NOMO-1 treated with dmso at 0.1 percent for 144 hours (cell line): ENCODE data around the gene HOXD4.

Source experiments
- DNase-seq: peaks from one replicate; lab custom pipeline; 2025; ENCODE audit not compliant: unreplicated experiment; lab: John Stamatoyannopoulos, UW

Gene HOXD4

DNA sequence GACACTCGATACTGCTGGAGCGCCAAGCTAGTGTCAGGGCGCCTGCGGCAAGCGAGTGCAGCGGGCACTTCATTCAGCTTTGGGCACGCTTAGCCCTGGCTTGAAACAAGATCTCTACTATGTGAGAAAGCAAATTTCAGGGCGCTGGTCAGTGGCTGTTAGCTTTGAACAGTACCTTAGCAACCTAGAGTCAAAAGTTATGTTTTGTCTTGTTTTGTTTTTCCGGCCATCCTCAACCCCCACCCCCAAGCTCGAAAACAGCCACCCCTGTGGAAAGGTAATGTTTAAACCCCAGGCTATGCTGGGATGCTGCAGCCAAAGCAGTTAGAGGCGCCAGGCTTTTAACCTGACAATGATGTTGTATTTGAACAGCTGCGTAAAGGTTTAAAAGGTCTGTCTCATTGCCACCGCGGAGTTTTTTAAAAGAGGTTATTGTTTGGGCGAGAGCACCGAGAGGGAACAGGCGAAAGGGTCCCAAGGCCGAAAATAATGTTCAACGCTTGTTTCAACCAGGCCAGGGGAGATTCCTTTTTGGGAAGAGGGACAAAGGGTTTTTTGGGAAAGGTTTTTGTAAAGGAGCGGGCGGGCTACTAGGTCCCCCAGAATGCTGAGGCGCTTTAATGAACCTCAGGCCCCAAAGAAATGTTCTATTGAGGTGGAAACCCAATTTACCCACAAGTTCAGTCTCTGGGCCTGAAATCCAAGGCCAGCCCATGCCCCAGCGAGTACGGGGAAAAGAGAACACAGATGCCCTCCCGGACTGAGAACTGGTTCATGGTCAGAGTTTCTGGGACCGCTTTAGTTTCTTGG, 37.0 kb upstream of the HOXD4 start:
- DNase-seq: no peak

DNA sequence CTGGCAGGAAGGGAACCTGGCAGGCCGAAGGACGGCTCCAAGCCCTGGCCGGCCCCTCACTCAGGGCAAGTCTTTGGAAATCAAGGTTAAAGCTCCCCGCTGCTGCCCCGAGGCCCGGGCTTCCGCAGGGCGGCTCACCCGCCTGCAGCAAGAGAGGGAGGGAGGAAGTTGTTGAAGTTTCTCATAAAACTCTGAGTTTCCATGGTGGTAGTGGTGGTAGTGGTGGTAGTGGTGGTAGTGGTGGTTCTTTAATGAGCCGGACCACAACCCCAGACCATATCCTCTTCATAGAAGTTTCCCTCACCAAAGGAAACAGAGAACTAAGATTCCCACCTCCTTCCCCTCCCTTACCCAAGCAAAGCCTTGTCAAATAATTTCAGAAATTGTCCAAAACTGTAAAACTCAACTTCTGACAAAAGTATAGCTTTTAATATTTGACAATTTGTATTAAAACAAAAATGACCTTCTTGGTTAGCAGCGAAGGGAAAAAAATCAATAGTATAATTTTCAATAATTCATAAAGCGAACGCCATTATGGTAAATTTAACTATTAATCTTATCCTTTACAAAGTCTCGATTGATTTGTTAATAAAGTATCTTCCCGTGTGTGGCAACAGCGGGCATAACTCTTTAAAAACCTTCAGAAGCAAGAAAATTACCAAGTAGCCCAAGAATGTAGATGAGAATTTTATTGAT, 36.3 kb upstream of the HOXD4 start:
- DNase-seq: no peak

DNA sequence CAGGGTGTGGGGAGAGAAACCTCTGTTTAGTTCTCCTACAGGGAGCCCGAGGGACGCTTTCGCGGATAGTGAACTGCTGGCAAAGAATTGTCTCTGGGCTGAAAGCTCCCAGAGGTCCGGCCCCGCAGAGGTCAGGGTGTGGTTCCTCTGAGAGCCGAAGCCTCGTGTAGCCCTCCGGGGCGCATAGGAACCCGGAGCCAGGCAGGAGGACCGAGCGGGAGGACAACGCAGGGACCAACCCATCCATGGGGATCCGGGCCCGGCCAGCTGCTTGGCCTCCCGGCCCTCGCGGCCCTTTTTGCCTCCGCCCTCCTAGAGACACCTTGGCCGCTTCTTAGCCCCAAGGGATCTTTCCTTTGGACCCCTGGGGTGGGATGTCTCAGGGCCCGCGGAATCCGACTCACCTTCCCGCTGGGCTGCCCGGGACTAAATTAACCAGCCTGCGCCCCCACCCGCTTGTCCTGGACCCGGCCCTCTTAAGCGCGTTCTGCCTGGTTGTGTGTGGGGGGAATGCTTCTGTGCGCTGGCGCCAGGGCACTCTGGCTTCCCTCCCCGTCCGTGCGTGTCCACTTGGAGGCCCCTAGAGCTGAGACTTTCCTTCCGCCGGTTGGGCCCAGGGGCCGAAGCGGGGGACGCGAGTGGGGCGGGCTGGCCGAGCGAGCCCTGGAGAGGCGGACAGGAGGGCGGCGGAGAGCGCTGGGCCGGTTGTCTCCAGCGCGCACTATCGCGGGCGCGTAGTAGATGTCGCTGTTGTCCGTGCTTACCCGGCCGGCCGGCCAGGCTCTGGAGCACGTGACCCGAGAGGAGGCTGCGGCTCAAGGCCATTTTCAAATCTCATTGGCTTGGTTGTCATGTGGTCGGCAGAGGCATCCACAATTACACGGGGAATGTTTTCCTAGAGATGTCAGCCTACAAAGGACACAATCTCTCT, 35.2 kb upstream of the HOXD4 start, which contains the start of gene HOXD10:
HOXD10 (plus strand) TSS at position 896 of the 931 bp plus-strand sequence. CDS start 56 bp downstream, outside the sequence.
- no peak for DNase-seq

DNA sequence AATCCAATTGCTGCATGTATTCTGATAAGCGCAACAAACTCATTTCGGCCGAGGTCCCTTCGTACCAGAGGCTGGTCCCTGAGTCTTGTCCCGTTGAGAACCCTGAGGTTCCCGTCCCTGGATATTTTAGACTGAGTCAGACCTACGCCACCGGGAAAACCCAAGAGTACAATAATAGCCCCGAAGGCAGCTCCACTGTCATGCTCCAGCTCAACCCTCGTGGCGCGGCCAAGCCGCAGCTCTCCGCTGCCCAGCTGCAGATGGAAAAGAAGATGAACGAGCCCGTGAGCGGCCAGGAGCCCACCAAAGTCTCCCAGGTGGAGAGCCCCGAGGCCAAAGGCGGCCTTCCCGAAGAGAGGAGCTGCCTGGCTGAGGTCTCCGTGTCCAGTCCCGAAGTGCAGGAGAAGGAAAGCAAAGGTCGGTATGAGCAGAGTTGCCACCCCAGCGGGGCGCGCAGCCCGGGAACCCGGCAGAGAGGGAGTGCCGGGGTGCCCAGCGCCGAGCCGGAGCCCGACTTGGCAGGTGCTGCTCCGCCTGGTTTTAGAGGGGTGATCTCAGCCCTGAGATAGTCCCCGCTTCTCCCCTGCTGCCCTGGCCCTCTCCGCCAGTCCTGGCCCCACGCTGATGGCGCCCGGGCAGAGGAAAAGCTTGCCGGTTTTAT, 34.1 kb upstream of the HOXD4 start:
- DNase-seq: no peak

DNA sequence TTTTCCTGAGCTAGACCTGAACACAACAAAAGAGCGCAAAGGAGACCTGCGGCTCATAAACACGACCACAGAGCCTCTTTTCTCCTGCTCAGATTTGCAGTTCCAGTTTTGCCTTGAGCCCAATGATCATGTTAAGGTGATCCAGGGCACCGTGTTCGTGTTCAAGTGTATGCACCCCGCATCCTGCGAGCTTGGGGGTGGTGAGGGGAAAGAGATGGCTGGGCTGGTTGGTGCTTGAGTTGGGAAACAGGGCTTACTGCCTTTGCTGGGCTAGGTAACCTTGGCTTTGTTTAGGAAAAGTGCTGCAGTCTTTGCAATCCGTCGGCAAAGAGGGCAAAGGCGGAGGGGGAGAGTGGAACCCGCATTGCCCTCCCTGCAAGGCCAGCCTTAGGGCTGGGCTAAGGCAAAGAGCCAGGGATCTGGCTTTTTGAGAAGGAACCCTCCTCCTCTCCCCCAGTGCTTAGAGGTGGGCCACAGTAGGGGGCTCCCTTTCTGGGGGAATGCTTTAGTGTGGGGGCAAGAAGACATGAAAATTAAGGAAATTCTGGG, 33.5 kb upstream of the HOXD4 start:
- DNase-seq: no peak

DNA sequence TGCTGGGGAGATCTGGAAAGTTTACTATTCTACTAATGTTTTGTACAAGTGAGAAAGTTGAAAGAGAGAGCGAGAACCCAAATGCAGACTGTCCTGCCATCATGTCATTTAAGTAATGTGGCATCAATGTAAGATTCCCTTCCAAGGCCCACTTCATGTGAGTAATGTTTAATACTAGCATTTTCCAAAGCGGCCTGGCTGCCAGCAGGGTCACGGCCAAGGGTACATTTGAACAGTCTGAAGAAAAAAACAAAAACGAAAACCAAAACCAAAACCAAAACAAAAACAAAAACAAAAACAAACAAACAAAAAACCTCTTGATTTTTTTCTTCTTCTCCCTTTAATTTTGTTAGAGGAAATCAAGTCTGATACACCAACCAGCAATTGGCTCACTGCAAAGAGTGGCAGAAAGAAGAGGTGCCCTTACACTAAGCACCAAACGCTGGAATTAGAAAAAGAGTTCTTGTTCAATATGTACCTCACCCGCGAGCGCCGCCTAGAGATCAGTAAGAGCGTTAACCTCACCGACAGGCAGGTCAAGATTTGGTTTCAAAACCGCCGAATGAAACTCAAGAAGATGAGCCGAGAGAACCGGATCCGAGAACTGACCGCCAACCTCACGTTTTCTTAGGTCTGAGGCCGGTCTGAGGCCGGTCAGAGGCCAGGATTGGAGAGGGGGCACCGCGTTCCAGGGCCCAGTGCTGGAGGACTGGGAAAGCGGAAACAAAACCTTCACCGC, 32.6 kb upstream of the HOXD4 start:
- peak; percentile 22 for DNase-seq

DNA sequence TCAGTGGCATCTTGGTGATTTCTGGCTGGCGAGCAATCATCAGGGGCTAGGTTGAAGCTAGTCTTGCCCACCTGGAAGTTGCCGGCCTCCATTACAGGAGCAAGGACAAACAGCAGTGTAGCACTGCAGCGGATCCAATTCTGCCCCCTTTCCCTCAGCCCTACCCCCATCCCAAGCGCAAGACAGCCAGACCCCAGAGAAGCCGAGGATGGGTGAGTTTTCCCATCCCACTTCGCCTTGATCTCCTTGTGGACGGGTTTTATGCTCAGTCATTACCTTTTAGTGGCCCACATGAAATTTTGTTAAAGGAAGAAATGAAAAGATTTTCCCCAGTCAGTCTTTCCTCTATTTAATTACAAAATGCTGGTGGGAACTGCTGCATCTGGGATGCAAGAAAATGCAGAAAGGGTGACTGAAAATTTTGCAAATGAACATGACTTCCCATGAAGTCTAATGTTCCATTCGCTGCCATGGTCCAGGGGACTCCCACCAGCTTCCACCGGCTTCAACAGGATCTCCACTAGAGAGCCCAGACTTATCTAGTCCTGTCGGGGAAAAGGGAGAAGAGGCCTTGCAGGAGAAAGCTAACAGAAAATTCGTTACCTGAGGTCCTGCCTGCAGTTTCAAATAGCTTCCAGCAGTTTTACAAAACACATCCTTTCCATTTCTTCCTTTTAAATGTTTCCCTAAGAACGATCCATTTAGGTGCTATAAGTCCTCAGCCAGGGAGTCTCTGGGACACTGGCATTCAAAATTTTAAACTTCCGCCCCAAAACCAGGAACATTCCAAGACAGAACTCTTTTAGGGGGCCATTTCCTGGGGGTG, 30.8 kb upstream of the HOXD4 start:
- DNase-seq: no peak

DNA sequence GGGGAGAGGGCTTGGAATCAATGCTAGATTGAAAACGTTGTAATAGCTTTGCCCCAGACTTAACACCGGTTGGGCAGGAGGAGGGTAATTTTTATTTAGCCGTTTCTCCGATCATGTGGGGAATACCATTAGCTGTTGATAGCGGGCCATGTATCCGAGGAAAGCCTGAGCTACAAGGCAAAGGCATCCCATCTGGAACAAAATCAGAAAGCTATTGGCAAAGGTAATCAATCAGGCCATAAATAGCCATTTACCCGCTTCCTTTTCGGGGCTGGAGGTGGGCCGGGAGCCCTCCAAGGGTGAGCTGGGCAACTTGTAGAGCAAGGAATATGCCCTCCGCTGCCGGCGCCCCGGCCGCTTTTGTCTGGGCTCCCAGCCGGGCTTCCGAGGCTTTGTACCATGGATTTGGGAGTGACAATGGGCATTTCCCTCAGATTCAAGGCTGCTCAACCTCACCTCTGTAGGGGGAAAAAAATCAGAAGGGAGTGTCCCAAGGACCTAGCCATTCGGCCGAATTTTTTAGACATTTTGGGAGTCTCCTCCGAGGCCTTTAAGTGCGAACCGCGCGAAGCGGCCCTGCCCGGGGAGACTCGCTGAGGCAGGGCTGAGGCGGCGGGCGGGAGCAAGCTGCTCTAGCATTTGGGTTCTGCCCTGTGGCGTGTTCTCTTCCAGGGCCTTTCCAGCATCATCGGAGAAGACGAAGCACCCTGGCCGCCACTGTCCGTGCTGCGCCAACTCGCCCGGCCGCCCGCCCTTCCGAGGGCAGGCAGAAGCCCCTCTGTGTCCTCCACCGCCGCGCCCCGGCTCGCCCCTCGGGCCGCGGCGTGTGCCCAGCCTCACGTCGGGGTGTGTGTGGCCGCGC, 29.9 kb upstream of the HOXD4 start:
- DNase-seq: no peak

DNA sequence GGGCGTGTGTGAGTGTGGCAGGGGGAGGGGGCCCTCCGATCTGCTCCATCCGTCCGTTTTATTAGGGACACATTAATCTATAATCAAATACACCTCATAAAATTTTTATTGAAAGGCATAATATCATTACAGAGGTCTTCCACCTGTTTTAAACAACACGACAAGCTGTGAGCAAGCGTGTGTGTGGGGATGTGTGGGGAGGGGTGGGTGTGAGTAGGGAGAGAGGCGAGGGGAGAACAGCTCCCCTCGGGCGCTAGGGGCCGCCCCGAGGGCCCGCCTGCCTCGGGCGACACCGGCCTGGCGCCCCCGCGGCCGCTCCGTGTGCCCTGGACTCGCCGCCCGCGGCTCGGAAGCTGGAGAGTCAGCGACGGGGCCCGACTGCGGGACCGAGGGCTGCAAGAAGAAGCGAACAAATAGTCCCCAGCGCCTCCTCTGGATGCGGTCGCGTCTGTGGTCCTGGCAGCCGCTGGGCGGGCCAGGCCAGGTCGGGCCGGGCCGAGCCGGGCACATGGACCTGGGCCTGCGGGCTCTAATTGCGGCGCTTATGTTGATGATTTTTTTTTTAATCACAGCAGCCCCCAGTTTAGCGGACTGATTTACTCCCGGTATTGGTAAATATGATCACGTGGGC, 29.2 kb upstream of the HOXD4 start:
- no peak for DNase-seq

DNA sequence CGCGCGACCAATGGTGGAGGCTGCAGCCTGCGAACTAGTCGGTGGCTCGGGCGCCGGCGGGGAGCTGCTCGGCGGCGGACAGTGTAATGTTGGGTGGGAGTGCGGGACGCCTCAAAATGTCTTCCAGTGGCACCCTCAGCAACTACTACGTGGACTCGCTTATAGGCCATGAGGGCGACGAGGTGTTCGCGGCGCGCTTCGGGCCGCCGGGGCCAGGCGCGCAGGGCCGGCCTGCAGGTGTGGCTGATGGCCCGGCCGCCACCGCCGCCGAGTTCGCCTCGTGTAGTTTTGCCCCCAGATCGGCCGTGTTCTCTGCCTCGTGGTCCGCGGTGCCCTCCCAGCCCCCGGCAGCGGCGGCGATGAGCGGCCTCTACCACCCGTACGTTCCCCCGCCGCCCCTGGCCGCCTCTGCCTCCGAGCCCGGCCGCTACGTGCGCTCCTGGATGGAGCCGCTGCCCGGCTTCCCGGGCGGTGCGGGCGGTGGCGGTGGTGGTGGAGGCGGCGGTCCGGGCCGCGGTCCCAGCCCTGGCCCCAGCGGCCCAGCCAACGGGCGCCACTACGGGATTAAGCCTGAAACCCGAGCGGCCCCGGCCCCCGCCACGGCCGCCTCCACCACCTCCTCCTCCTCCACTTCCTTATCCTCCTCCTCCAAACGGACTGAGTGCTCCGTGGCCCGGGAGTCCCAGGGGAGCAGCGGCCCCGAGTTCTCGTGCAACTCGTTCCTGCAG, 28.5 kb upstream of the HOXD4 start, which contains the start of gene HOXD9:
HOXD9 (plus strand) TSS at position 37 of the 728 bp plus-strand sequence; CDS start at position 87, 50 bp downstream.
- DNase-seq: no peak

DNA sequence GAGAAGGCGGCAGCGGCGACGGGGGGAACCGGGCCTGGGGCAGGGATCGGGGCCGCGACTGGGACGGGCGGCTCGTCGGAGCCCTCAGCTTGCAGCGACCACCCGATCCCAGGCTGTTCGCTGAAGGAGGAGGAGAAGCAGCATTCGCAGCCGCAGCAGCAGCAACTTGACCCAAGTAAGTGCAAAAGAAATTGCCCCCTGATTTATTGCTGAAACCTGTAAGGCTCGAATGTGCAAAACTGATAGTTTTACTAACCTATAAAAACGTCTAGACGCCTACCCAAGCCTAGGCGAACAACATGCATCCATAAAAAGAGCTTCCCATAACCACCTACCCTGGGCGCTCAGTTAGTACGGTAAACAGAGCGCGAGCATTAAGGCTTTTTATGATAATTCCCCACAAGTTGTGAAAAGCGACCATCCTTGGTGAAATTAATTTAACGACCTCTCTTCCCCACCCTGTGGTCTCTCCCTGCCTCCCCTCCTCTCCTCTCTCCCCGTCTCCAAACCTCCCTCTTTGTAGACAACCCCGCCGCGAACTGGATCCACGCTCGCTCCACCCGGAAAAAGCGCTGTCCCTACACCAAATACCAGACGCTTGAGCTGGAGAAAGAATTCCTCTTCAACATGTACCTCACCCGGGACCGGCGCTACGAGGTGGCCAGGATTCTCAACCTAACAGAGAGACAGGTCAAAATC, 27.8 kb upstream of the HOXD4 start:
- DNase-seq: no peak

DNA sequence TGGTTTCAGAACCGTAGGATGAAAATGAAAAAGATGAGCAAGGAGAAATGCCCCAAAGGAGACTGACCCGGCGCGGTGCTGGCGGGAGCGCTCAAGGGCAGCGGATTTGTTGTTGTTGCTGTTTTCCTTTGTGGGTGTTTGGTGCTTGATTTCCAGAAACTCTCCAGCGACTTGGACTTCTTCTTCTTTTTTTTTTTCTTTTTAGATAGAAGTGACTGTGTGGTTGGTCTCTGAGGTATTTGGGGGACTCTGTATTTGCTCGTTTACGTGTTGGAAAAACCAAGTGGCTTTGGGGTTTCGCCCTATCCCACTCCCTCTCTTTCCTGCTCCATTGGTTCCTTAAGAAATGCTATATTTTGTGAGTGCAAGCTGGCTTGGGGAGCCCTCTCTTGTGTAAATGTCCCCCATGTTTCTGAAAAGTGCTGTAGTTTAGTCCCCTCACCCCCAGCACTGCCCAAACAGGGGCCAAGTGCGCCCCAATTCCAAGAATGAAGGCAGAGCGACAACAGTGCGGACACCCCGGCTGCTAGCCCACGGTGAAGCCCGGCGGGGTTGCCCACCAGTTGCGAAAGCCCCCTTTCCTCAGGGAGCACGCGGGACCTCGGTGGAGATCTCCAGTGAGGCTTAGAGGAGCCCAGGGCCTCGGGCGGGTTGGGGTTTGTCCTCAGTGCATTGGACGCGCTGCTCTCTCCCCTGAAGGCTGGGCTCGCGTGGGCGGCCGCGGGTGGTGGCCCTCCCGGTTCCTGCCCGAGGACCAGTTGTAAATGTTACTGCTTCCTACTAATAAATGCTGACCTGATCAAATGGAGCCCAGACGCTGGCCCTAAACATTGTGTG, 27.0 kb upstream of the HOXD4 start:
- no peak for DNase-seq

DNA sequence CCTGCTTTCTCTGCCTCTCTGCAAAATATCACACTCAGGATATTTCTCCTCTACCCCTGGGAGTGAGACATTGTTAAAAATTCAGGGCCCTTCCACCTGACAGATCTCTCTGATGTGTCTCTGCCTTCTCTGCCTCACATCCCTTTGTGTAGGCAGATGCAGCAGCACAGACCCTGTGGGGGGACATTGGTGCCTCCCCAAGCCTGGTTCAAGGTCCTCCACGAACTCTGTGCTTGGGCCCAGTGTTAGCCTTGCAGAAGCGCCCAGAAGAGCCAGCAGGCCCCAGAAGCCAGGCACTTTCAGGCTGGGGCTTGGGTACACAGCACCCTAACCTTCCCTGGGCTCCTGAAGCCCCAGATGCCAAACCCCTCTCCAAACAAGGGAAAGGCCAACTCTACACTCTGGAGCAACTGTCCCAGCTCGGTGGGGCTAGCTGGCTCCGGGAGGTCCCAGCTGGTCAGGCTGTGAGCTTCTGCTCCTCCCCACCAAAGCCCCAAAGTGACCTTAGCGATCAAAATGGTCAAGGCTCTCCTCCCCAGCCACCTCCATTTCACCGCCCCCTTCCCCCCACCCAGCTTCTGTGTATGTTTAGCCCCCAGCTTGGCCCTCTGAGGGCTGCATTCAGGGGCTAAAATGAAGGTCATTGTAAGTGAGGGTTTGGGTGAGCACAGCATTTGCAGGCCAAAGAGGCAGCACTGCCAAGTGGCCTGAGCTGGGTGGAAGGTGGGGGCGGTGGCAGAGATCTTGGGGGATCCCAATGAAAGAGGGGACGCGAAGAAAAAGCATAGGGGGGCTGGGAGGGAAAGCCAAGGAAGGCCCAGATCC, 26.2 kb upstream of the HOXD4 start:
- no peak for DNase-seq

DNA sequence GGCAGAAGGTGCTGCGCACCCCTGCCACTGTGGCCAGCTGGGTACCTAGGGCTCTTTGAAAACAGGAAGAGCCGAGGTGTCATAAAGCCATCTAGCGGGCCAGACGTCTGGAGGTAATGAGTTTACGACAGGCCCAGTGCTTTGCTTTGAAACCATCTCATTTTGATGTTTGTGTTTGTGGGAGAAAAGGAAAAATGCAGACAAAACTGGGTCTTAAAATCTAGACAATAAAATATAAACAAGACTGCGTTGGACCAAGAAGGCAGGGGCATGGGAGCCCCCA, 25.6 kb upstream of the HOXD4 start:
- DNase-seq: no peak
